HG02610 (cell line): Measurements from ENCODE around the gene MYEOV.

Source experiments
- ATAC-seq: cut with Tn5 transposase; IDR thresholded peaks from one replicate; pipeline ENCODE4 v1.9.1; 2021; ENCODE audit warnings: mild to moderate bottlenecking, moderate library complexity; ENCODE audit not compliant: unreplicated experiment

MYEOV gene

GRCh38 chr11:69285766-69286165 is 8.2 kb upstream of the MYEOV start:
- no peak for ATAC-seq

- ATAC-seq: no peak
These were observed 7.3 kb upstream of the MYEOV start for GRCh38 chr11:69286374-69287371.

GRCh38 chr11:69287968-69288882 is 5.7 kb upstream of the MYEOV start:
- no peak for ATAC-seq

- no peak for ATAC-seq
These were observed 5.1 kb upstream of the MYEOV start for GRCh38 chr11:69288883-69289242.

GRCh38 chr11:69290806-69291205 is 3.1 kb upstream of the MYEOV start:
- no peak for ATAC-seq

GRCh38 chr11:69291459-69292110 is 2.4 kb upstream of the MYEOV start:
- ATAC-seq: no peak

GRCh38 chr11:69292221-69292648 is 1.7 kb upstream of the MYEOV start:
- ATAC-seq: no peak

- no peak for ATAC-seq
These were observed 868 bp upstream of the MYEOV start for GRCh38 chr11:69293087-69293486.

GRCh38 chr11:69294571-69295078 is 670 bp downstream of the MYEOV start:
- no peak for ATAC-seq

GRCh38 chr11:69295079-69295994 is 1.4 kb downstream of the MYEOV start:
- no peak for ATAC-seq

- ATAC-seq: no peak
These were observed 2.3 kb downstream of the MYEOV start for GRCh38 chr11:69295995-69296889.

- peak; percentile 51 for ATAC-seq
These were observed 3.2 kb downstream of the MYEOV start for GRCh38 chr11:69296890-69297786.

- ATAC-seq: no peak
These were observed 3.9 kb downstream of the MYEOV start for GRCh38 chr11:69297787-69298266.

GRCh38 chr11:69298267-69299022 is 4.5 kb downstream of the MYEOV start:
- peak; percentile 37 for ATAC-seq

GRCh38 chr11:69299023-69299461 is 5.1 kb downstream of the MYEOV start:
- ATAC-seq: no peak

- ATAC-seq: no peak
These were observed 5.6 kb downstream of the MYEOV start for GRCh38 chr11:69299572-69299971.
